OCI-LY1 (cell line): ENCODE measurements around the gene CLRN2.
"Not testable (repeated sequence)": the region's sequence is repeated elsewhere in the genome, so short reads cannot be mapped to it uniquely, and the experiment has no call there.

Experiments used
- H2AFZ ChIP-seq: fragments of 200-600 bp; sonication (generic), shearing (Covaris generic); 2 replicates; pipeline ENCODE4 v1.6.0; 2014; ENCODE audit warnings: antibody characterized with exemption, mild to moderate bottlenecking, low read length
- H3F3A ChIP-seq: fragments of 200-600 bp; sonication (generic), shearing (Covaris generic); 2 replicates; pipeline ENCODE4 v1.6.0; 2014; ENCODE audit warnings: mild to moderate bottlenecking, antibody characterized with exemption, low read length, moderate library complexity; ENCODE audit not compliant: insufficient read depth
- H3K27ac ChIP-seq: fragments of 200-600 bp; sonication (generic); 2 replicates; pipeline ENCODE4 v1.5.1; 2014; ENCODE audit warnings: low read length, mixed run types, mild to moderate bottlenecking, low read depth; ENCODE audit not compliant: poor library complexity, severe bottlenecking
- H3K27me3 ChIP-seq: fragments of 200-600 bp; sonication (generic); 2 replicates; pipeline ENCODE4 v1.6.0; 2014; ENCODE audit warnings: antibody characterized with exemption, mild to moderate bottlenecking, low read length, moderate library complexity; ENCODE audit not compliant: insufficient read depth
- H3K36me3 ChIP-seq: fragments of 200-600 bp; sonication (generic); 2 replicates; pipeline ENCODE4 v1.6.1; 2014; ENCODE audit warnings: mild to moderate bottlenecking, antibody characterized with exemption, low read length, moderate library complexity, mixed read lengths; ENCODE audit not compliant: insufficient read depth
- H3K4me1 ChIP-seq: fragments of 200-600 bp; sonication (generic); 2 replicates; pipeline ENCODE4 v1.5.1; 2014; ENCODE audit warnings: mild to moderate bottlenecking, low read length, moderate library complexity; ENCODE audit not compliant: insufficient read depth, severe bottlenecking
- H3K4me2 ChIP-seq: fragments of 200-600 bp; sonication (generic), shearing (Covaris generic); 2 replicates; pipeline ENCODE4 v1.6.1; 2014; ENCODE audit warnings: low read length
- H3K4me3 ChIP-seq: fragments of 200-600 bp; sonication (generic); 2 replicates; pipeline ENCODE4 v1.5.1; 2014; ENCODE audit warnings: low read length, low read depth, mild to moderate bottlenecking, mixed read lengths; ENCODE audit not compliant: poor library complexity, severe bottlenecking
- H3K79me2 ChIP-seq: fragments of 200-600 bp; shearing (Covaris generic); 2 replicates; pipeline ENCODE4 v1.6.1; 2016; ENCODE audit warnings: mixed run types, low read length, mixed read lengths; ENCODE audit not compliant: insufficient read depth
- H3K9ac ChIP-seq: fragments of 200-600 bp; sonication (generic), shearing (Covaris generic); 2 replicates; pipeline ENCODE4 v1.6.1; 2014; ENCODE audit warnings: mild to moderate bottlenecking, low read length, mixed read lengths
- H3K9me2 ChIP-seq: fragments of 200-600 bp; sonication (generic), shearing (Covaris generic); 2 replicates; pipeline ENCODE4 v1.6.1; 2014; ENCODE audit warnings: low read depth, mild to moderate bottlenecking, low read length, mixed read lengths
- H3K9me3 ChIP-seq: fragments of 200-600 bp; shearing (Covaris generic); 2 replicates; pipeline ENCODE4 v1.6.1; 2014; ENCODE audit warnings: low read length, mixed read lengths
- H4K20me1 ChIP-seq: fragments of 200-600 bp; sonication (generic), shearing (Covaris generic); 2 replicates; pipeline ENCODE4 v1.6.0; 2016; ENCODE audit warnings: mild to moderate bottlenecking, low read length; ENCODE audit not compliant: insufficient read depth
- CTCF ChIP-seq: fragments of 200-600 bp; sonication (generic), shearing (Covaris generic); IDR thresholded peaks from 2 replicates; pipeline ENCODE4 v1.5.1; 2017; ENCODE audit warnings: mild to moderate bottlenecking, antibody characterized with exemption, low read length, moderate library complexity, mixed read lengths
- EZH2 ChIP-seq: fragments of 200-600 bp; sonication (generic), shearing (Covaris generic); IDR thresholded peaks from 2 replicates; pipeline ENCODE4 v1.8.0; 2017; ENCODE audit warnings: borderline replicate concordance, mixed run types, mild to moderate bottlenecking, antibody characterized with exemption, low read length, moderate library complexity, mixed read lengths

The CLRN2 gene

DNA sequence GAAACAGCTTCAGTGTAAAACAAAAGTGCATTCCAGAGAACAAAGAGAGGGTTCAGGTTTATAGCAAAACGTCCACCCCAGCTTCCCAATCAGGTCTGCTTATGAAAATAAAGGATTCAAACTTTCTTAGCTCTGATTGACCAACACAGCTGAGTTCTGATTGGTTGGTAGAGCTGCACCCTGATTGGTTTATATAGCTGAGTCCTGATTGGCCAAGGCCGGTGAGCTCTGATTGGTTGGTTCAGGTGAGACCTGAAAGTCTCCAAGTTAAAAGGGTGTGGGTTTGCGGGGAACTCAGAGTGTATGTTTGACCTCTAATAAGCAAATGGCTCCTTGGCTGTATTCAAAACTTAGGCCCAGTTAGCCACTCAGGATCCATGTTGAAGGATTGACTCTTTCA is 20.9 kb downstream of the CLRN2 start:
- Histone ChIP-seq H3F3A (no peaks in the 10 kb centered on the region), H3K36me3 (no peaks in the 10 kb centered on the region), H3K79me2 (no peaks in the 10 kb centered on the region), H3K27ac (no peak overlapping the region), H2AFZ (no peak overlapping the region), H4K20me1 (no peaks in the 10 kb centered on the region), H3K9me3 (no peaks in the 10 kb centered on the region), H3K9me2 (no peaks in the 10 kb centered on the region), H3K27me3 (no peaks in the 10 kb centered on the region), H3K4me3 (no peak overlapping the region), H3K4me1 (no peaks in the 10 kb centered on the region), H3K4me2 (no peak overlapping the region), H3K9ac (no peak overlapping the region)
- TF ChIP-seq EZH2: no peak

GRCh38 chr4:17537060-17537459 is 22.1 kb downstream of the CLRN2 start:
- H3K4me2 ChIP-seq, H3K27me3 ChIP-seq, H3K79me2 ChIP-seq, H3F3A ChIP-seq, H3K9me2 ChIP-seq, H2AFZ ChIP-seq, H3K4me3 ChIP-seq, H3K9ac ChIP-seq, H4K20me1 ChIP-seq, H3K27ac ChIP-seq, H3K9me3 ChIP-seq, H3K36me3 ChIP-seq, H3K4me1 ChIP-seq: not testable (repeated sequence)

DNA sequence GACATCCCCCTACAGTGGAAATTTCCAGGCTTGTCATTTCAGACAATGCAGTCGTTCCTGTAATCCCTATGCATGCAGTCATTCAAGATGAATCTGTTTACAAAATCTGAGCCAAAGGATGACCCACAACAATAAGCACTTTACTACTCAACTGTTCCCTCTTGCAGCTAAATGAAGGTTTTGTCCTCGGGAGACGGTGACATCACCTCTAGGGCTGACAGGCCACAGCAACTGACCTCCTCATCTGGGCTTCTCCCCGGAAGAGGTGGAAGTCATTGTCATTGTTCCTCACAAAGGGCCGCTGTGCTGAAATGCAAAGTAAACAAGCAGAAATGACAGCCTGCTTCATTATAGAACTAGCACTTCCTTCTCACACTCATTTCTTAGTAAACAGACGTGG is 29.2 kb downstream of the CLRN2 start:
- no peak overlapping the region for H3K4me3 ChIP-seq
- no peaks in the 10 kb centered on the region for H3K9me3 ChIP-seq
- no peaks in the 10 kb centered on the region for H3K4me1 ChIP-seq
- TF ChIP-seq EZH2 (no peak), CTCF (no peak)
- H3K36me3 ChIP-seq: no peaks in the 10 kb centered on the region
- no peaks in the 10 kb centered on the region for H3K27me3 ChIP-seq
- no peaks in the 10 kb centered on the region for H3K79me2 ChIP-seq
- no peak overlapping the region for H2AFZ ChIP-seq
- no peak overlapping the region for H3K4me2 ChIP-seq
- H3K9me2 ChIP-seq: no peaks in the 10 kb centered on the region
- H3K9ac ChIP-seq: no peak overlapping the region
- H4K20me1 ChIP-seq: no peaks in the 10 kb centered on the region
- no peaks in the 10 kb centered on the region for H3F3A ChIP-seq
- no peak overlapping the region for H3K27ac ChIP-seq

DNA sequence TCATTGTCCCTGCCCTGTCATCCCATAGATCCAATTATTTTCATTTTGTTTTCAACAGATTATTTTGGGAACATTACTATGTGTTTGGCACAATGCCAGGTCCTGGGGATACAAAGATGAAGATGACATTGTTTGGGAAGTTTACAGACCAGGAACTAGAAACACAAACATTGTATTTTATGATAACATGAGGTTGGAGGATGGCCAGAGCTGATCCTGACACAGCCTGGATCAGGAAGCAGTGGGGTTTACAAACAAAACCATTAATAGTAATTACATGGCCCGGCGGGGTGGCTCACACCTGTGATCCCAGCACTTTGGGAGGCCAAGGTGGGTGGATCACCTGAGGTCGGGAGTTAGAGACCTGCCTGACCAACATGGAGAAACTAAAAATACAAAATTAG is 29.9 kb downstream of the CLRN2 start:
- Histone ChIP-seq H3K79me2 (no peaks in the 10 kb centered on the region), H3K27me3 (no peaks in the 10 kb centered on the region), H3K36me3 (no peaks in the 10 kb centered on the region), H3K4me2 (no peak overlapping the region), H3K4me3 (no peak overlapping the region), H3K9me2 (no peaks in the 10 kb centered on the region), H3K27ac (no peak overlapping the region), H2AFZ (no peak overlapping the region), H3F3A (no peaks in the 10 kb centered on the region), H4K20me1 (no peaks in the 10 kb centered on the region), H3K9ac (no peak overlapping the region), H3K9me3 (no peaks in the 10 kb centered on the region), H3K4me1 (no peaks in the 10 kb centered on the region)
- no peak for TF ChIP-seq CTCF
- no peak for TF ChIP-seq EZH2
